Stimulated activated CD4-positive, alpha-beta T cell treated with anti-CD3 and anti-CD28 coated beads, Interleukin-4, amount 100 ng/mL, for 1 hour (primary cell): ENCODE measurements around the gene CWC22.
"Not testable (repeated sequence)": the region's sequence is repeated elsewhere in the genome, so short reads cannot be mapped to it uniquely, and the experiment has no call there.

Experiments used
- DNase-seq: peaks from one replicate; pipeline ENCODE4 v3.0.0-alpha.2; 2020

CWC22 gene

GRCh38 chr2:180002198-180002770, 4.8 kb downstream of the CWC22 start:
- DNase-seq = no peak

DNA sequence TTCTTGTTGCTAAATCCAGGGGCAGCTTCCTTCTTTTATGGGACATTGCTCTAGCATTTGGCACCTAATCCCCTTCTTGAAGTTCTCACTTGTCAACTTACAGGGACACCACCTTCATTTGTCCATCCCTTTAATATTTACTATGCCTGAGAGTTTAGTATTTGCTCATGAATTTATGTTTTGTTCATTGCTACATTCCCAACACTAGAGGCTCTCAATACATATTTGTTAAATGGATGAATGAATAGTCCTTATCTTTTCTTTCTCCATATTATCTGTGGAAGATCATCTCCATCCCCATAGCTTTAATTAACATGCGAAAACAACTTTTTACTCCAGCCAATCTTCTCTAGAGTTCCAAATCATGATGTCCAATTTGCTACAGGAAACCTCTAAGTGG, 5.4 kb downstream of the CWC22 start:
- DNase-seq = no peak

GRCh38 chr2:180000434-180000833, 6.7 kb downstream of the CWC22 start:
- no peak for DNase-seq

DNA sequence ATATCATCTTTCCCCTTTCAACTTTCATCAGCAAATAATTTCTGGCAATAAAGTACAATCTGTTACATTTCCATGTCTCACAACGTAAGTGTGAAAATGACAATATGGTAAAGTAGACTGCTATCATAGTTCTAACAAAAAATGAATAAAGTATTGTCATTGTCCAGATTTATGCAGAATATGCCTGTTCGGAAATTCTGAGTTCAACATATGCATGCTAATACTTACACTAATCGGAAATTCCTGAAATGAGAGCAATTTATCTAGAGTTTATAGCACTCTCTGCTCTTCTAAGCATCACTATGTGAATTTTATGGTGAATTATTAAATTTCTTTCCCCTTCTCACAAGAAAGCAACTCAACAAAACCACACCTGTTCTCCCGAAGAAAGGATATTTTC, 8.1 kb downstream of the CWC22 start:
- DNase-seq = no peak

GRCh38 chr2:179995741-179996515, 11.2 kb downstream of the CWC22 start:
- no peak for DNase-seq

DNA sequence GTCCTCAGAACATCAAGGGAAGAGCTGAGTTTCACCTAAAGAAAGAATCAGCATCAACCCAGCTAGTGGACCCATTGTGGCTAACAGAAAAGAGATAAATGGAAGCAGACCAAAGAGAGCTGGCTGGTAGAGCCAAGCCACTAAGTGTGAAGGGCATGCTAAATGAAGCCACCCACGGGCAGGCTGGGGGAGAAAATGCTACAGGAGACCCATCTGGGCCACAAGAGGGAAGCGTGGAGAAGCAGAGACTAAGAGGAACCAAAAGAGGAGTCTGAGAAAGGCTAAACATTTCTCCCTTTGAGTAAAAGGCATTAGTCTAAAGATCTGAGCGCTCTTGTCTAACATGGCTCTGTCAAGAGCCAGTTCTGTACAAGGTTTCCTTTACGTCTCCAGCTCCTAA, 15.8 kb downstream of the CWC22 start:
- no peak for DNase-seq

DNA sequence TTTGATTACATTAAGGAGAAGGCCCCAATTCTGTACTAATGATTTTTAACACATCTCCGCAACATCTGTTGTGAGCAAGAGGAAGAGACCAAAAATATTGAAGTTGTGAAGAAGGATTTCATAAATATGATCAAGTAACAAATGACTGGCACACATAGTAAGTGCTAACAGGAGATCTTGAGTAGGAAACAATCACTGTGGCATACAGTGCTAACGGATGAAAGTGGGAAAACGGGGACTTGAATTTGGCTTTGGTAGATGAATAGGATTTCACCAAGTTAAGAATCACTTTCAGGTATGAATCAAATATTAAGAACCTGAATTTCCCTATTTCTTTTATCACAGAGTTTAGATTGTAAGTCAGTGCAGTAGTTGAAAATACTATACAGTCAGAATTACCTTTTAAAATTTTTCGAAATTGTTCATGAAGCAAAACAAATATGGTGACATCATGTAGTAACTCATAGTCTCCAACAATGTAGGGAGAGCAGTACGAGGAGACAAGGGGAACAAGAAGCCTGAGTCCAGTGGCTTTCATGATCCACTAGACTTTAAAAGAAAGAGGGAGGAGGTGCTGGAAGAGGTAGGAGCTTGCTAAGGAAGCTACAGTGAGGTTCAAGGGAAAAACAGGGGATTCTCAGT, 16.3 kb downstream of the CWC22 start:
- no peak for DNase-seq

DNA sequence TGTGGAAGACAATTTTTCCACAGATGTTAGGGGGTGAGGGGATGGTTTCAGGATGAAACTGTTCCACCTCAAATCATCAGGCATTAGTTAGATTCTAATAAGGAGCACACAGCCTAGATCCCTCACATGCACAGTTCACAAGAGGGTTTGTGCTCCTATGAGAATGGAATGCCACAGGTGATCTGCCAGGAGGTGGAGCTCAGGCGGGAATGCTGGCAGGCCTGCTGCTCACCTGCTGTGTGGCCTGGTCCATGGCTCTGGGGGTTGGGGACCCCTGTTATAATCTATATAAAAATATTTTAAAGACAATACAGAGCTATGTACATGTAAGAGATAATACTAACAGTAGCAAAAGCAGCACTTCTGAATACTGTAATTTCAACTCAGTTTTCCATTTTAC, 19.2 kb downstream of the CWC22 start:
- no peak for DNase-seq

- DNase-seq = no peak
Measured at GRCh38 chr2:179985163-179985820, 21.8 kb downstream of the CWC22 start.

DNA sequence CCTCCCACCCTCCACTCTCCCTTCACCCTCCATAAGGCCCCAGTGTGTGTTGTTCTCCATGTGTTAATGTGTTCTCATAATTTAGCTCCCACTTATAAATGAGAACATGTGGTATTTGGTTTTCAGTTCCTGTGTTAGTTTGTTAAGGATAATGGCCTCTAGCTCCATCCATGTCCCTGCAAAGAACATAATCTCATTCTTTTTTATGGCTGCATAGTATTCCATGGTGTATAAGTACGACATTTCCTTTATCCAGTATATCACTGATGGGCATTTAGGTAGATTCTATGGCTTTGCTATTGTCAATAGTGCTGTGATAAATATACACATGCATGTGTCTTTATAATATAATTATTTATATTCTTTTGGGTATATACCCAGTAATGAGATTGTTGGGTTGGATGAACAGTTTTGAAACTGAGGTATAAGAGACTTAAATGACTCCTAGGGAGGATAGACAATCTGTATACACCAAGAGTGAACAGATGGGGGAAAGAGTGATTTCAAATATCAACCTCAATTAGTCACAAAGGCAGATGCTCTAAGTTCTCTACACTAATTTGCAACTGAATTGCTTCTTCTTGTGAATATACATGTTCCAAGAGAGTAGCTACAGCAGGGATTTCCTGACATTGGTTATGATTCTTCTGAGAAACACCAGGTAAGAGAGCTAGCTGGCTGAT, 23.7 kb downstream of the CWC22 start:
- DNase-seq = no peak

GRCh38 chr2:179981085-179981484, 26.0 kb downstream of the CWC22 start:
- DNase-seq = no peak

GRCh38 chr2:179974761-179975160, 32.3 kb downstream of the CWC22 start:
- no peak for DNase-seq

DNA sequence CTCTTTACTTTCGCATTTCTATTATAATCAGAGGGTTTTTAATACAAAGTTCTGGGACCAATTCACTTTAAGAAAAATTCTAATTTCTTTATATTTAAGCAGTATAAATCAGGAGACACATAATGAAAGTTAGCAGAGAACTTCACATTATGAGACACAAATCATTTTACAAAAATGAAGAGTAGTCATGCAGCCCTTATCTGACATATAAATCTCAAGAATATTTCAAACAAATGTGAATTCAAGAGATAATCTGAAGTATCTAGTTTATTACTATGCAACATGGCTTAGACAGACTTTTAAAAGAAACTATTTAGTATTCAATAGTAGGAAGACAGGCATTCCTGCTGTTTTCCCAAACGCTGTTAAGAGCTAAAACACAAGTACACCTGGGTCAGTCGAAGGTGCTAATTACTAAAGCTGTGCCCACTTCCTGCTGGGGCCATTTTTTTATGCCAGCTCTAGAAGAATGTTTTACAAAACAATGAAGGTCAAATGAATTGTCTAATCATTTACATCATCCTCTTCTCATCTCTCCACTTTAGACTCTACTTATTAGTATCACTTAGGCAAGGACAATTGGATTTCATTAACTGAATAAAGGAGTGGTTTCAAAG, 40.2 kb downstream of the CWC22 start:
- DNase-seq = no peak

GRCh38 chr2:179965291-179966258, 41.5 kb downstream of the CWC22 start:
- DNase-seq = no peak

- no peak for DNase-seq
Measured at GRCh38 chr2:179963626-179964025, 43.5 kb downstream of the CWC22 start.

GRCh38 chr2:179958251-179958650, 48.8 kb downstream of the CWC22 start:
- not testable (repeated sequence) for DNase-seq

- DNase-seq = no peak
Measured at GRCh38 chr2:179954026-179954425, 53.1 kb downstream of the CWC22 start.

DNA sequence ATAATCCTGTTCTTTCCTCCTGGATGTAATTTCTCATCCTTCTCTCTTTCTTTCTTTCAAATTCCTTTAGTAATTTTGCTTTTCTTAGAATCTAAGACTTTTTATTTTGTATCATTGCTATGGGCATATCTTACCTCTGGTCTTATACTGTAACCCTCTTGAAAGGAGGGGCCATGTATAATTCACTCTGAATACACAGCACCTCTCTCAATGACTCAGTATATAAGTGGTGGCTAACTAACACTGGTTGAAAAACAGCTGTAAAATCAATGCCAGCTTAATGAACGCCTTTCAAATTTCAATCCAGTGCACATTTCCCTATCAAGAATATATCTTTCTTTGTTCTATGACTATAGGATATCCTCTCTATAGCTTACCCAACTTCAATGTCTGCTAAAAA, 53.7 kb downstream of the CWC22 start:
- DNase-seq = no peak

GRCh38 chr2:179952658-179953057, 54.4 kb downstream of the CWC22 start:
- DNase-seq = no peak

DNA sequence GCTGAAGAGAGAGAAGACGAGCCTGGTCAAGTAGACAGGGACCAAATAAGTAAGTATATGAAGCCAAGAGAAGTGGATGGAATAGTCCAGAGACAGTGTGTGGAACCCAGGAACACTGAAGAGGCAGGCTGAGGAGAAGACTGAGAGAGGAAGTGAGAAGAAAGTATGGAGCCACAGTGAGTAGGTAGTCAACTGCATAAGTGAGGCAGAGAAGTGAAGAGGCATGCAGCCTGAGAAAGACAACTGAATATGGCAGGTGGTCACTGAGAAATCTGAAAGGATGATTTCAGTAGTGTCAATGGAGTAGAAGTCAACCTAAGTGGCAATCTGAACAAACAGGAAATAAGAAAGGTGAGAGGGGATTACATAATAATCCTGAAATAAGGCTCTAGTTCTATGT, 55.4 kb downstream of the CWC22 start:
- DNase-seq = no peak

DNA sequence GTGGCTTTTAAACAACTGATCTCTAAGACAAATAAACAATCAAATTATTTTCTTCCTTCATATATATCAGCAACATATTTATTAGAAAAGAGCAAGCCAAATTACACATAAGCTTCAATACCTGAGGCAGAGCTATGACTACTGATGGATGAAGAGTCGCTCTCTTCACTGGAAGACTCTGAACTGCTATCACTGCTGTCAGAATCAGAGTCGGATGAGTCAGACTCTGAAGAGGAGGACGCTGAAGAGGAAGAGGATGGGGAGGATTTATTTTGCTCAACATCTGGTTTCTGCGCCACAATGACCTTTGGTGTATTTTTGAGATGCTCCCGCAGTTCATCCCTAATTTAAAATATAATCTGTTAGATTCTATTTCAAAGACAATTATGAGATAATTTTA, 56.7 kb downstream of the CWC22 start:
- no peak for DNase-seq

- DNase-seq = no peak
Measured at GRCh38 chr2:179949438-179949837, 57.7 kb downstream of the CWC22 start.
